HG02852 (cell line): ENCODE results near the gene ZNF331.

Source experiments
- ATAC-seq: cut with Tn5 transposase; IDR thresholded peaks from one replicate; pipeline ENCODE4 v1.9.1; 2021; ENCODE audit warnings: mild to moderate bottlenecking, moderate library complexity; ENCODE audit not compliant: unreplicated experiment

Gene ZNF331

DNA sequence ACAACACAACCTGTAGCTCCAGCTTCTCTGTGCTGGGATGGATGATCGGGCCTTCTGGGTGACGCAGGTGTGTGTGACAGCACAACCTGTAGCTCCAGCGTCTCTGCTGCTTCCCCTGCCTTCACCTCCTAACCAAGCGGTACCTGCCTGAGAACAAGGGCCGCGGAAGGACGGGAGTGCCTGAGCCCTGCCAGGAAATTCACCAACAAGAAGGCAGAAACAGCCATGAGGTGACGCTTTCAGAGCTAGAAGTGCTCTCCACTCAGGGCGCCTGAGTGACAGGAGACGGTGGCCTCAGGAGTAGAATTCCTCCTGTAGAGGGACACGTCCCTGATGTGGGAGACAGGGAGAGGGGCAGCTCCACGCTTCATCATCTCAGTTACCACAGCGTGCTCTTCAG, 17.4 kb downstream of the ZNF331 start:
- ATAC-seq: no peak

DNA sequence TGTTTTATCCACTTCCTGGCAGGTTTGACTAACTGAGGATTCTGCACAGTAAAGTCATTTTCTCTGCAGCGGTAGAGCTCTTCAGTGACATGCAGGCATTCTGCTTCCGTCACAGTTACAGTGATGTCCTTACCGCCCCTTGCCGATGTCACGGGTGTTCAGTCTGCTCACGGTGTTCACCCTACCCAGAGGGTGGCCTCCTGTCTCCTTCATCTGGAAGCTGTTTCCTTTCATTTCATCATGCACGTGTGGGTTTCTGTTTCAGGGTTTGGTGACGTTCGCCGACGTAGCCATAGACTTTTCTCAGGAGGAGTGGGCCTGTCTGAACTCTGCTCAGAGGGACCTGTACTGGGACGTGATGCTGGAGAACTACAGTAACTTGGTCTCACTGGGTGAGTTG, 33.4 kb downstream of the ZNF331 start:
- ATAC-seq: no peak

DNA sequence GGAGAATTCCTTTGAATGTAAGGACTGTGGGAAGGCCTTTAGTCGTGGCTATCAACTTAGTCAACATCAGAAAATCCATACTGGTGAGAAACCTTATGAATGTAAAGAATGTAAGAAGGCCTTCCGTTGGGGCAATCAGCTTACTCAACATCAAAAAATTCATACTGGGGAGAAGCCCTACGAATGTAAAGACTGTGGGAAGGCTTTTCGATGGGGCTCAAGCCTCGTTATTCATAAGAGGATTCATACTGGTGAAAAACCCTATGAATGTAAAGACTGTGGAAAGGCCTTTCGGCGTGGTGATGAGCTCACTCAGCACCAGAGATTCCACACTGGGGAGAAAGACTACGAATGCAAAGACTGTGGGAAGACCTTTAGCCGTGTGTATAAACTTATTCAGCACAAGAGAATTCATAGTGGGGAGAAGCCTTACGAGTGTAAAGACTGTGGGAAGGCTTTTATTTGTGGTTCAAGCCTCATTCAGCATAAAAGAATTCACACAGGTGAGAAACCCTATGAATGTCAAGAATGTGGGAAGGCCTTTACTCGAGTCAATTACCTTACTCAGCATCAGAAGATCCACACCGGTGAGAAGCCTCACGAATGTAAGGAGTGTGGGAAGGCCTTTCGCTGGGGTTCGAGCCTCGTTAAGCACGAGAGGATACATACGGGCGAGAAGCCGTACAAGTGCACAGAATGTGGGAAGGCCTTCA, 39.2 kb downstream of the ZNF331 start:
- no peak for ATAC-seq

GRCh38 chr19:53577968-53578367, 40.0 kb downstream of the ZNF331 start:
- ATAC-seq: no peak

GRCh38 chr19:53579518-53579917, 41.6 kb downstream of the ZNF331 start:
- ATAC-seq: no peak

- no peak for ATAC-seq
Measured at GRCh38 chr19:53580871-53581835, 43.2 kb downstream of the ZNF331 start.

DNA sequence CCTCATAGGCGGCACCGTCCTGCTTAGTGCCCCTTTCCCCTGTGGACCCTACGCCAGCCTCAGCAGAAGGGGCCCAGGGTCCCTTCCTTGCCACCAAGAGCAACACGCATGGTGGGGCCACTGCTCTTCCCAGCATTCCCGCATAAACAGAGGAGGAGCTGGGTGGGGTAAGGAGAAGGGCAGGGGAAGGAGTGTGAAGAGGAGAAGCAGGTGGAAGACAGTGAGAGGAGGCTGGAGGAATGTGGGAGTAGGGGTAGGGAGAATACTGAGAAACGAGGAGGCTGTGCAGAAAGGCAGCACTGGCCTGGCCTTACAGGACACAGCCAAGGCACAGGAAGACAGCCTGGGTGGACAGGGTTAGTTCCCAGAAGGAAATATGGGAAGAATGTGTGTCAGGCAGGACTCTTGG, 43.9 kb downstream of the ZNF331 start:
- no peak for ATAC-seq

DNA sequence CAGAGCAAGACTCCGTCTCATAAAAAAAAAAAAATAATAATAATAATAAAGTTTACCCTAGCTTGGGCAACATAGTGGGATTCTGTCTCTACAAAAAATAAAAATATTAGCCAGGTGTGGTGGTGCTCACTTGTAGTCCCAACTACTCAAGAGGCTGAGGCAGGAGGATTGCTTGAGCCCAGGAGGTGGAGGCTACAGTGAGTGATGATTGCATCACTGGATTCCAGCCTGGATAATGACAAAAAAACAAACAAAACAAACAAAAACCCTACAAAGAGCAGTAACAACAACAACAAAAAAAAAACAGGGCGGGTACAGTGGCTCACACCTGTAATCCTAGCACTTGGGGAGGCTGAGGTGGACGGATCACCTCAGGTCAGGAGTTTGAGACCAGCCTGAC, 45.2 kb downstream of the ZNF331 start:
- ATAC-seq: no peak

DNA sequence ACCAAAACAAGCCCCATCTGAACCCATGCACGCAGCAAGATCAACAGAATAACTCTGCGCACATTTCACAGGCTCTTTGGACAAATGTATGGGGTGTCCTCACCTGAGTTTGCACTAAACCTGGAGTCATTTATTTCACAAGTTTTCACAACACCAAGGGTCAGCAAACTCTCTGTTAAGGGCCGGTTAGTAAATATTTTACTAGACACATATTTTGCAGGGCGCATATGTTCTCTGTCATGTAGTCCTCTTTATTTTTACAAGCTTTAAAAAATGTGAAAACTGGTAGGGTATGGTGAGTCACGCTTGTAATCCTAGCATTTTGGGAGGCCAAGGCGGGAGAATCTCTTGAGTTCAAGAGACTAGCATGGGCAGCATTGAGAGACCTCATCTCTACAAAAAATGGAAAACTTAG, 48.3 kb downstream of the ZNF331 start:
- no peak for ATAC-seq

DNA sequence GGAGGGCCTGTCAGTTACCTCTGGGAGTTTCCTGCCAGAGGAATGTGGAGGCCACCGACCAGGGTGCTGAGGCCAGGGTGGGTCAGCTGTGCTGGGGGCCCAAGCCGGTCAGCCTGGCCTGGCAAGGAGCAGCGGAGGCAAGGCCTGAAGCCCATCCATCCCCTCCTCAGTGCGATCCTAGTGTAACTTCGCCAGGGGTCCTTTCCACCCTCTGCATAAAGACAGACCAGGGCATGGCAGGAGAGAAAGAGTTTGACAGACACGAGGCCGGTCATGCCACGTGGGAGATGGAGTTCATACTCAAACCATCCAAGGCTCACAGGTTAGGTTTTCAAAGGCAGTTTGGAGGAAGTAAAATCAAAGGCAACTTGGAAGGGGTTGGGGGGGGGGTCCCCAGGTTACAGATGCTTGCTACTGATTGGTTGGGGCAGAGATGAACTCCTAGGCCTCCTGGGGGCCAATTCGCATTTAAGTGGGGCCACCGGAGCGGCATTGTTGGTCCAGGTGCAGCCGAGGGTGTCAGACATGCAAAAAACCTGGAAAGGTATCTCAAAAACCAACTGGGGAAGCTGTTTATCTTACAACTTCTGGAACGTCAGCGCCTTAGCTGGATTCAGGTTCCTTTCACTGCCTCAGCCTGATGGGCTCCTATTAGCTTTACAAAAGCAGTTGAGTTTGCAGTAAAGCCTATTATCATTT, 57.0 kb downstream of the ZNF331 start:
- no peak for ATAC-seq

GRCh38 chr19:53595510-53595867, 57.5 kb downstream of the ZNF331 start:
- no peak for ATAC-seq

- no peak for ATAC-seq
Measured at GRCh38 chr19:53596056-53596455, 58.1 kb downstream of the ZNF331 start.

DNA sequence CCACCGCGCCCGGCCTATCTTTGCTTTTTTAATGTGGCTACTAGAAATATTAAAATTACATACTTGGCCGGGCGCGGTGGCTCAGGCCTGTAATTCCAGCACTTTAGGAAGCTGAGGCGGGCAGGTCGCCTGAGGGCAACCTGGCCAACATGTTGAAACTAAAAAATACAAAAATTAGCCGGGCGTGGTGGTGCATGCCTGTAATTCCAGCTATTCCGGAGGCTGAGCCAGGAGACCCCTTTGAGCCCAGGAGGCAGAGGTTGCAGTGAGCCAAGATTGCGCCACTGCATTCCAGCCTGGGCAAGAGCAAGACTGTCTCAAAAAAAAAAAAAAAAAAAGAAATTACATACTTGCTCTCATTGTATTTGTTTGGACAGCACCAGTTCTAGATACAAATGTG, 59.1 kb downstream of the ZNF331 start:
- ATAC-seq: no peak

- no peak for ATAC-seq
Measured at GRCh38 chr19:53598361-53598760, 60.4 kb downstream of the ZNF331 start.

DNA sequence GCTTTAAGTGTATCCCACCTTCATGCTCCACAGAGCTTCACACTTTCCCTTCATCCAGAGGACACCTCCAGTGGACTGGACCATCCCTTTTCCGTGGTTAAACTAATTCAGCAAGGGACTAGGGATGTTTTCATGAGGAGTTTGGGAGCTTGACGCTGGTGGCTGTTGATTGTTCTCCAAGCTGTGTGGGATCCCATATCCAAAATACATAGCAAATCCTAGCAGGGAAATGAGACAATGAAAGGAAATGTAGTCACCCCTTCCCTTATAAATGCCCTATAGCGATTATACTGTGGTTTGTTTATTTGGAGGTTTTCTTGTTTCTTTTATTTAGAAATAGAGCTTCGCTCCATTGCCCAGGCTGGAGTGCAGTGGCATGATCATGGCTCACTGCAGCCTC, 62.3 kb downstream of the ZNF331 start:
- ATAC-seq: no peak

DNA sequence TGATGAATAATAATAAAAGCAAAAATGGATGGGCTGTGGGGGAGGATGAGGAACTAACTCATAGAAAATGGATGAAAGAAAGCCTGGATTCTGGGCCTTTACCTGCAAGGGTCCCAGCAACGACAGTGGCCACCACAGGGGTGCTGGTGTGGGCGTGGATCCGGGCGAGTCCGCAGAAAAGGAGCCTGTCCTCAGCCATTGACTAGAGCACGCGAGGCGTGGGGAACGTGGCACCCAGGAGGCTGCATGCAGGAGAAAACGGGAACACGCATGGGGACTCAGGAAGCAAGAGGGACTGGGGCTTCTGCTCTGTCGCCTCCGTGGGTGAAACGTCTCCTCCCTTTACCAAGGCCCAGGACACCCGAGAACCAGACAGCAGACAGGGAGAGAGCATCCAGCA, 68.1 kb downstream of the ZNF331 start:
- ATAC-seq: no peak

GRCh38 chr19:53608381-53608780, 70.4 kb downstream of the ZNF331 start:
- ATAC-seq: no peak

DNA sequence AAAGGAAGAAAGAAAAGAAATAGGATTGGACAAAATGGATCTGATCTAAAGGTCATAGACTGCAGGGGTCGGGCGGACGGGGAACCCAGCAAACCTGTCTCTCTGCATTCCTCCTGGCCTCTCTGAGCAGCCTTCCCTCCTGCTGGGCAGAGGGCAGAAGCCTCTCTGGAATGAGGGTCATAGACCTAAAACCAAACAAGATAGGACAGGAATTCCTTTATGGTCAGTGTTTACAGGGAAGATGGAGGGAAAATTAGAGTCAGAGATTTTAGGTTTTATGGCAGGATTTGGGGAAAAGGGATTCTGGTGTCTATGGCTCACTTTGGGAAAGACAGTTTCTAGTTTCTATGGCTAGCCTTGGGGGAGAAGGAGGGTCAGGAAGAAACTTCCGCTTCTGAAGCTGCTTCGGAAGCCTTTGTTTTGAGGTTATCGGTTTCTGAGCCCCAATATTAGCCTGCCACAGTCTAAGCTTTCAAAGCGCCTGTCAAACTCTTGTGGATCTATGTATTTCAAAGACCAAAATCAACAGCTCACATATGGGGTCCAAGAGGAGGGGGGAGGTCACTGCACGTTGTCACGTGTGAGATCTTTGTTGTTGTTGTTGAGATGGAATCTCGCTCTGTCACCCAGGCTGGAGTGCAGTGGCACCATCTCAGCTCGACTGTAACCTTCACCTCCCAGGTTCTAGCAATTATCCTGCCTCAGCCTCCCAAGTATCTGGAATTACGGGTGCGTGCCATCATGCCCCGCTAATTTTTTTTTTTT, 75.0 kb downstream of the ZNF331 start:
- no peak for ATAC-seq

DNA sequence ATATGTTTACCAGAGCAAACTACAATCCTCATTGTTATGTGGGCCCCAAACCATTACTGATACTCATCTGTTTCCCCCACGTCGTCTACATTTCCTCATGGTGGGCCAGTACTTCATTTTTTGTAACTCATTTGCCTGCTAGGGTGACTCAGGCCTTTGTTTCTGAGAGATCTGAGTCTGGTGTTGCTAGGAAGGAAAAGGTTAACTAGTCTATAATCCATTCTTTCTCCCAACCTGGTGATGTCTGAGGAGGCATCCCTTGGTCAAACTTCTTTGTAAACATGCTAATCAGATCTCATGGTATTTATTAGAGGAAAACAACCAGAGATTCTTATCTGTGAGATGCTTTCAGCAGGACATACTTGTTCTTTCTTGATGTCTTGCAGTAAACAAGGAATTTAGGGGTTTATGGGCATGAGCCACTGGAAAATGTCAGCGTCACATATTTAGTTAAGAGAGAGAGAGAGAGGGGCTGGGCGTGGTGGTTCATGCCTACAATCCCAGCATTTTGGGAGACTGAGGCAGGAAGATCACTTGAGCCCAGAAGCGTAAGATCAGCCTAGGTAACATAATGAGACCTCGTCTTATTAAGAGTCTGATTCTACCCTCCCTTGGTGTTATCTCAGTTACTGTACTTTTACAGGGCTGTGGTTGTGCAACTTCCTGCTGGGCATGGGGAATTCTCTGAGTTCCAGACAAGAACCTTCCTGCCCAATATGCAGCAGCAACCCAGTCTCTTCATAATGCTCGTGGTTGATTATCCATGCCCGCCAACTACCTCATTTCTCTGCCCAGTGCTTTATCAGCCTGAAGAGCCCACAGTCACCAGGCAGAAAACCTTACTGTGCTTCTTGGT, 84.2 kb downstream of the ZNF331 start:
- no peak for ATAC-seq
